Stimulated activated CD8-positive, alpha-beta memory T cell treated with anti-CD3 and anti-CD28 coated beads, Interleukin-15, amount 100 ng/mL, for 48 hours (primary cell): ENCODE data around the gene ECI1.

Source experiments
- DNase-seq, 2 donors: peaks; one replicate each; pipeline ENCODE4 v3.0.0-alpha.2; 2020; ENCODE audit warnings: low read depth in 2 of 2

The ECI1 gene

DNA sequence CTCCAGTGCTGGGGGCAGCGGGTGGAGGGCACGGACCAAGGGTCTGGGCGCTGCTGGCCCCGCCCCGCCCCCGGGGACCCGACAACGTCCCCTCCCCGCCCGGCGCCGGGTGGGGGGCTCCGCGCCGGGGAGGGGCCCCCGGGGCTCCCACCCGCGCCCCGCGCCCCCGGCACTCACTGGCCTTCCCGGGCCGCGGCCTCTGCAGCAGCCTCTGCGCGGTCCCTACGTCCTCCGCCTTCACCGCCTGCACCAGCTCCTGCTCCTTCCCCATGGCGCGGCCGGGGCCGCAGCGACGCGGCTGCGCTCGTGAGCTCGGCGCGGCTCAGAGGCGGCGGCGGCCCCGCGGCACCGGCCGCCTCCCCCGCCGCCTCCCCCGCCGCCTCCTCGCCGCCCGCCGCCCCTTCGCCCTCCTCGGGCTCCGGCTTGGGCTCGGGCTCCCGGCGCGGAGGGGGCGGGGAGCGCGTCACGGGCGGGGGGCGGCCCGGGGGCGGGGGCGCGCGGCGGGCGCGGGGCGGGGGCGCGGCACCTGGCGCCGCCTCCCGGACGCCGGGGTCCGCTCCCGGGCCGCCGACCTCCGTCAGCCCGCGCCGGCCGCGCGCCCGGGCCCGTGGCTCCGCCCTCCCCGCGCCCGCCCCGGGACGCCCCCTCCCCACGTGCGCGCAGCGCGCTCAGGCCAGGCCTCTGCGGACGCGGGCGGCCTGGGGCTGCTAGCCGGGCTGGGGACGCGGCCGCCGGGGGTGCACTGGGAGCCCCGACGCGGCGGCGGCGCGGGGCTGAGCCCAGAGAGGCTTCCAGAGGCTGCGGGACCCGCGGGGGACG, 55.0 kb downstream of the ECI1 start, which contains the start of gene CASKIN1:
Gene CASKIN1 (minus strand): TSS at position 444 of the 819 bp plus-strand sequence. CDS start 173 bp downstream, at position 271.
- no peak for DNase-seq

DNA sequence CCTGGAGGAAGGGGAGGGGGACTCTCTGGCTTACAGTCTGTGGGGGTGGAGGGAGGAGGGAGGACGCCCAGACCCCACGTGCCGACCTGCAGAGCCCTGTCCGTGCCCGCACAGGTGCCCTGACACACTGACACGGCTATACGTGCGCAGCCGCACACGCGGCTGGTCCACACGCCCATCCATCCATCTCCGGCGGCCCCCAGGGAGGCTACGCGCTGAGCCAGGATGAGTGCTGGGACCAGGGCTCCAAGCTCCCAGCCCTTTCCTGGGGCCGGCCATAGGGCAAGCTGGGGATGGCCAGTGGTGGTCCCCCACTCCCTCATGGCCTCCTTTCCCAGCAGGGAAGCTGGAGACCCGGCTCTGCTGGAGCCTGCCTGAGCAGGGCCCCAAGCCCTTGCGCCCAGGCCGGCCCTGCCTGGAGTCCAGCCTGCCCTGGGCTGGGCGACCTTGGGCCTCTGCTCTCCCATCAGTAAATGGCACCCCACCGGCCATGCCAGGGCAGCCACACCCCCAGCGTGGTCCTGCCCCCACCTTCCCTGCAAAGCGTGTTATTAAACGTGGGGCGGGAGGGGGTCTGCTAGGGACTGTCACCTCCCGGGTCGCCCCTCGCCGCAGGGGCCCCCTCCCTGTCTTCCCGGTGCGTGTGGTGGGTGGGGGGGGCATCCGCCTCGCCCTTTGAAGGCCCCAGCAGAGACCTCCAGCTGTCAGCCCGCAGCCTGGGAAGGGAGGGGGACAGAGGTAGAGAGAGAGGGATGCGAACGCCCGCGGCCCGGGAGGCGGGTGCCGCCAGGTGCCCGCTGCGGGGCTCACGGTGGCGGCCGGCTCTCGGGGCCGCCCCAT, 55.8 kb downstream of the ECI1 start:
- DNase-seq: no peak

DNA sequence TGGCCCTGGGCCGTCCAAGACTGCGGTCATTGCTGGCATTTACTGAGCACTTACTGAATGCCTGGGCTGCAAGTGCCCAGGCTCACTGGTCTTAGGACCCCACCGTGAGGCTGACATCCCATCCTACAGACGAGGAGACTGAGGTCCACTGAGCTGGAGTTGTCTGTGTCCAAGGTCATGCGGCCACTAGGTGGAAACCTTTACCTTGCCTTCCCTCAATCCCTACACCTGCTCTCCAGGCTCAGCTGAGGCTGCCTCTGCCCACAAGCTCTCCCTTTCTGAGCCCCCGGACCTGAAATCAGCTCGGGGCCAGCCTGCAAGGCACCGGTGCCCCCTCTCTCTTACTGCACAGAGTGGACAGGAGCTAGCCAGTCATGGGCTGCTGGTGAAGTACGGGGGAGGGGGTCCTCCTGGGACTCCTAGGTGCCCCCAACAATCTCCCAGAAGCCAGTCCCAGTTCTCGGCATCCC, 56.5 kb downstream of the ECI1 start:
- DNase-seq: no peak

DNA sequence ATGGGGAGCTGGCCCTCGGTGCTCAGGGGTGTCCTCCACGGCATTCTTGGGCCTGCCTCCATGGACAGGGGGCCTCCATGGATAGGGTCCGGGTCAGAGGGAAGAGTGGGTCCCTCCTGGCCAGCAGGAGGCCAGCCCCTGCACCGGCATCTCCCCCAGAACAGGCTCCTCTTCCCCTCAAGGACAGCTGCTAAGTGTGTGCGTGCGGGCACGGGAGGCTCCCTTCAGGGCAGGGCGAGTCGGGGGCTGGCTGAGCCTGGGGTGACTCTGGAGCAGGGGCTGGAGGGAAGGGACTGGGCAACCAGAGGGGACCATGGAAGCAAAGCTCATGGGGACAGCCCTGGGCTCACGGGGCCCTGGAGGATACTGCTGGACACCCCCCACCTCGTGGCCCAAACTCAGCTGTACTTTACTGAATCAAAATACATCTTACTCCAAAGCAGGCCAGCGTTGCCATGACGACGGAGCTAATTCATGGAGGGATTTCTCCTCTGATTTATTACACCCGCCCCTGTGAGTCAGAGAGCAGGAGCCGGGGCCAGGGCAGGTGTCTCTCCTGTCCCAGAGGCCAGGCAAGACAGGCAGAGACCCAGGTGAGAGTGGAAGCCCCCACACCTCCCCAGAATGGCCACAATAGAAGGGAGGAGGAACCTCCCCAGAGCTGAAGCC, 57.1 kb downstream of the ECI1 start:
- DNase-seq: no peak

DNA sequence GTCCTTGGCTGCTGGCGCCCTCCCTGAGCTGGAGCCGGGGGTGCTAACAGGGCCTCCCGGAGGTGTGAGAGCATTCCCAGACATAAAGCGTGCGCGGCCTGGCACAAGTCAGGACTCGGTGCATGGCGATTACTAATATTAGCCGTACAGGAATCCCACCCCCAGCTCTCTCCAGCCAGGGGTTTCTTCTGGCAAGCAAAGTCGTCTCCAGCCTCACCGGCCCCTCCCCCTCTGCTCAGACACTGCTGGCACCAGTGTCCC, 60.0 kb downstream of the ECI1 start:
- no peak for DNase-seq

DNA sequence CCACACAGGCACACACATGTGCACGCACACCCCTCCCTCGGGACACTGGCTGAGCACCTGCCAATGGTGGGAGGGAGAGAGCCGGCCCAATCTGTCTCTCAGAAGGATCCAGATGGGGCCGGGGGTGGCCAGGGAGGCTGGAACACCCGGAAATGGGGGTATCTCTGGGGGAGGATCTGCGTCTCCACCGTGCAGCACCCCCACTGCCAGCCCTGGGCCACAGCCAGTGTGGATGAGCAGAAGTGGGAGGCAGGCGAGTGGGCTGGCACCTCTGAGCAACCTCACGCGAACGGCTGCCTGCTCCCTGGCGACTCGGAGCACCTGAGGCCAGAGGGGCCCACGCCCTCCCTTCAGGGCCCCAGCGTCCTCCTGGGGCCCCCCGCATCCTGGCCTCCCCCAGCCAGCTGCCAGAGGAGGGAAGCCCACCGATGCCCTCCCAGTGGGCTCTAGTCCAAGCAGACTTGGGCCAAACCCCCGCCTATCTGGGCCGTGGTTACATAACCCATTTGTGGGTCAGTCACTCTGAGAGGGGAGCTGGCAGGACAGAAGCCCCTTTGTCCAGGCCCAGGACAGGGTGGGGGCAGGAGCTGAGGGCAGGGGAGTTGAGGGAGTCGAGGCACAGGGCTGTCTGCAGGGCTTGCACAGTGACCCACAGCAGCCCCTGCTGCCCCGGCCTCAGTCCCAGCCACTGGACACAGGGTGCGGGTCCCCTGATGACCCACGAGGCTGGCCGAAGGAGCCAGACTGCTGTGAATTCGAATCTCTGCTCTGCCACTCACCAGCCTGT, 60.5 kb downstream of the ECI1 start:
- DNase-seq: no peak

DNA sequence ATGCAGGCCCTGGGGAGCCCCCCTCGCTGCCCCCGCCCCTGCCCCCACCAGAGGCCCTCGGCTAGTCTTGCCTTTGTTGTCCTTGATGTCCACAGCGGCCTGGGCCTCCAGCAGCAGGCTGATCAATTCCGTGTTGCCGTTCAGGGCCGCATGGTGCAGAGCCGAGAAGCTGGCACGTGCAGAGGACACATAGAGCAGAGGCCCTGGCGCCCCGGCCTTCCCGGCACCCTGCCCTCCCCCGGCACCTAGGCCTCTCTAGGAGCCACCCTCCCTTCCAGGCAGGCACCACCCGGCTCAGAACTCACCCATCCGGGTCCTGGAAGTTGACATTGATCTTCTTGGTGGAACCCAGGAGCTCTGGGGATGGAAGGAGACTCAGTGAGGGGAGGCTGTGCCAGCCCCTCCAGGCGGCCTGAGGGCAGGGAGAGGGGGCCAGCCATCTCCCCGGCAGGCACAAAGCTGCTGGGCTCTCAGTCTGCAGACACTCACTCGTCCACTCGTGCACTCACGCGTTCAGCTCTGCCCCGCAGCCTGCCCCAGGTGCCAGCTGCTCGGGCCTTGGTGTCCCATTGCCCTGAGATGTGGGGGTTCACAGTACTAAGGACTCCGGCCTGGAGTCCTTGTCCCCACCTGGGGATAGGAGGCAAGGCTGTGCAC, 61.3 kb downstream of the ECI1 start:
- no peak for DNase-seq
